Calu3 (cell line): ENCODE measurements around the gene SLC26A8. TPM values are rescaled to one million over a fixed set of nuclear protein-coding genes. Genes with fewer than 3 reads are reported as not detected.

ENCODE experiments used
- BruUV-seq: library from RNA; stranded (reverse); fragments of 400-500 nt; replicated peaks from 2 replicates; lab custom pipeline; 2021; lab: Mats Ljungman, UMichigan
- CTCF ChIA-PET: fragments of 300-600 bp; sonication (Branson Sonifier 250); formaldehyde crosslinking; loops from one replicate; lab custom pipeline; 2022; ENCODE audit warnings: antibody characterized with exemption; lab: Charles Lee
- DNase-seq: peaks from one replicate; pipeline ENCODE4 v3.0.0; 2022
- H3K27ac Mint-ChIP-seq: one replicate; pipeline ENCODE4 v1.8.0; 2022; ENCODE audit warnings: mixed read lengths; ENCODE audit not compliant: unreplicated experiment
- H3K27me3 Mint-ChIP-seq: one replicate; pipeline ENCODE4 v1.8.0; 2022; ENCODE audit warnings: mixed read lengths; ENCODE audit not compliant: unreplicated experiment
- H3K36me3 Mint-ChIP-seq: one replicate; pipeline ENCODE4 v1.8.0; 2022; ENCODE audit warnings: mild to moderate bottlenecking, moderate library complexity, mixed read lengths; ENCODE audit not compliant: insufficient read depth, unreplicated experiment
- H3K4me1 Mint-ChIP-seq: one replicate; pipeline ENCODE4 v1.8.0; 2022; ENCODE audit warnings: mild to moderate bottlenecking, low read depth, mixed read lengths; ENCODE audit not compliant: unreplicated experiment
- H3K4me3 Mint-ChIP-seq: one replicate; pipeline ENCODE4 v1.8.0; 2022; ENCODE audit warnings: mild to moderate bottlenecking, low read depth, moderate library complexity, mixed read lengths; ENCODE audit not compliant: unreplicated experiment
- H3K9me3 Mint-ChIP-seq: one replicate; pipeline ENCODE4 v1.8.0; 2022; ENCODE audit warnings: low read depth, mixed read lengths; ENCODE audit not compliant: unreplicated experiment
- CTCF ChIP-seq: fragments of 200-600 bp; IDR thresholded peaks from one replicate; pipeline ENCODE4 v1.8.0; 2022; ENCODE audit warnings: antibody characterized with exemption; ENCODE audit not compliant: unreplicated experiment
- intact Hi-C: fragments of 100-400 bp; cut with micrococcal nuclease; formaldehyde crosslinking; loops from one replicate; pipeline ENCODE4 v1.10.0; 2022; ENCODE audit not compliant: unreplicated experiment
- total RNA-seq: library from RNA; stranded (reverse); gene quantifications from 2 replicates; pipeline ENCODE4 v1.2.3, GENCODE V29; 2022

Gene SLC26A8
- total RNA-seq, 1 experiment from 2014 or later: not detected

DNA sequence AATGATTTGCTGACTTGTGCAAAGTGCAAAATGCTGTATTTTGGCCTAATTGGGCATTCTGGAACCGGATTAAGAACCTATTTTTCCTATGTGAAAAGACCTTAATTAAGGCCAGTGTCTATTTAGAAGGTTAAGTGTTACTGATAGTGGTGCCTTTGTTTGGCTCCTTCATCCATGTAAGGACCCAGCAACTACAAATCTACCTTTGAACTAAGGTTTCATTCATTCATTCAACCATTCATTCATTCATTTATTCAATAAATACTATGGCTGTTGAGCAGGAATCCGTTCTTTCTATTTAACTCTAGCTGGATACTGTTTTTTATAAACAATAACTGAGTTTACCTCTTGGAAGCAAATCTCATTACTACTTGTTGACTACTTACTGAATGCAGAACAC is 36.8 kb upstream of the SLC26A8 start:
- no peaks in the 10 kb centered on the region for H3K9me3 Mint-ChIP-seq
- CTCF ChIA-PET: interaction anchor here (0.6 kb wide), 1 partner anchor 368 kb away, joined by 5 read pairs; no protein-coding TSS in a partner anchor
- intact Hi-C loops: no loop called here
- H3K27me3 Mint-ChIP-seq: no peaks in the 10 kb centered on the region
- BruUV-seq: no TSS peak
- H3K4me1 Mint-ChIP-seq: peaks cover 20% of the 10 kb centered on the region
- no peak for TF ChIP-seq CTCF
- H3K27ac Mint-ChIP-seq: no peak overlapping the region
- DNase-seq: no peak
- no peak overlapping the region for H3K4me3 Mint-ChIP-seq
- no peaks in the 10 kb centered on the region for H3K36me3 Mint-ChIP-seq

GRCh38 chr6:36056178-36056577 is 31.7 kb upstream of the SLC26A8 start:
- no peak for TF ChIP-seq CTCF

GRCh38 chr6:36054956-36055355 is 30.5 kb upstream of the SLC26A8 start:
- no peaks in the 10 kb centered on the region for H3K27me3 Mint-ChIP-seq
- CTCF ChIA-PET: no interaction called here

More at GRCh38 chr6:36056178-36056577, 31.7 kb upstream of the SLC26A8 start:
- CTCF ChIA-PET: no interaction called here
- BruUV-seq: no TSS peak
- Mint-ChIP-seq H3K4me1 (no peaks in the 10 kb centered on the region), H3K27me3 (no peaks in the 10 kb centered on the region), H3K4me3 (no peak overlapping the region), H3K9me3 (no peaks in the 10 kb centered on the region), H3K27ac (no peak overlapping the region), H3K36me3 (no peaks in the 10 kb centered on the region)
- intact Hi-C loops: no loop called here
- DNase-seq: no peak

DNA sequence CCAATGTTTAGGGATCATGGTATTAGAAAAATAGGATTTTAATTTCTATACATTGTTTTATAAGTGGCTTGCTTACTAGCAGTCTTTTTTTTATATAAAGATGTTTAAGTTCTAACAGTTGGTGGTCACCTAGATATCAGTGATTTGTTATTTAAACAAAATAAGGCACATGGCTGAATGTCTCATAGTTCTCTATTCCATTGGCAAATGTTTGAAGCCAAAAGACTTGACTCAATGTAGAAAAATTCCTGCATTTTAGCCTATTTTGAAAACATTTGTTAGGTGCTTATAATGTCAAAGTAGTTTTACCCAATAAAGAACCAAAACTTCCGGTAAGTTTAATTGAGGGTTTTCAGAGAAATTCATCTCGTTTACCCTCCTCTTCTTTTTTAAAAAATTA is 30.0 kb upstream of the SLC26A8 start:
- no peak for DNase-seq
- CTCF ChIA-PET: no interaction called here
- no TSS peak for BruUV-seq
- H3K27ac Mint-ChIP-seq: no peak overlapping the region
- no peak for TF ChIP-seq CTCF
- no peak overlapping the region for H3K4me3 Mint-ChIP-seq
- no peaks in the 10 kb centered on the region for H3K4me1 Mint-ChIP-seq
- no peaks in the 10 kb centered on the region for H3K9me3 Mint-ChIP-seq
- H3K36me3 Mint-ChIP-seq: no peaks in the 10 kb centered on the region
- no peaks in the 10 kb centered on the region for H3K27me3 Mint-ChIP-seq
- intact Hi-C loops: no loop called here

More at GRCh38 chr6:36054956-36055355, 30.5 kb upstream of the SLC26A8 start:
- Mint-ChIP-seq H3K9me3 (no peaks in the 10 kb centered on the region), H3K4me1 (no peaks in the 10 kb centered on the region), H3K27ac (no peak overlapping the region), H3K36me3 (no peaks in the 10 kb centered on the region), H3K4me3 (no peak overlapping the region)
- no peak for DNase-seq
- TF ChIP-seq CTCF: no peak
- no TSS peak for BruUV-seq
- intact Hi-C loops: no loop called here
